AG10803 (cell line): ENCODE results near the gene RBM34.
"Not testable (repeated sequence)": the region's sequence is repeated elsewhere in the genome, so short reads cannot be mapped to it uniquely, and the experiment has no call there.

Source experiments
- DNase-seq: peaks from one replicate; pipeline ENCODE4 v3.0.0; 2010; ENCODE audit warnings: low read depth
- H3K4me3 ChIP-seq: 2 replicates; pipeline ENCODE4 v1.5.1; 2011; ENCODE audit warnings: mild to moderate bottlenecking, low read length, control low read depth
- TF ChIP-seq, protein P1 (sequence below): conservative IDR thresholded peaks from 2 replicates; pipeline ENCODE4 v1.5.1; 2011; ENCODE audit warnings: mild to moderate bottlenecking, low read length, control low read depth, inconsistent platforms

RBM34 gene

GRCh38 chr1:235098991-235099390, 62.1 kb downstream of the RBM34 start:
- TF ChIP-seq, protein P1, sequence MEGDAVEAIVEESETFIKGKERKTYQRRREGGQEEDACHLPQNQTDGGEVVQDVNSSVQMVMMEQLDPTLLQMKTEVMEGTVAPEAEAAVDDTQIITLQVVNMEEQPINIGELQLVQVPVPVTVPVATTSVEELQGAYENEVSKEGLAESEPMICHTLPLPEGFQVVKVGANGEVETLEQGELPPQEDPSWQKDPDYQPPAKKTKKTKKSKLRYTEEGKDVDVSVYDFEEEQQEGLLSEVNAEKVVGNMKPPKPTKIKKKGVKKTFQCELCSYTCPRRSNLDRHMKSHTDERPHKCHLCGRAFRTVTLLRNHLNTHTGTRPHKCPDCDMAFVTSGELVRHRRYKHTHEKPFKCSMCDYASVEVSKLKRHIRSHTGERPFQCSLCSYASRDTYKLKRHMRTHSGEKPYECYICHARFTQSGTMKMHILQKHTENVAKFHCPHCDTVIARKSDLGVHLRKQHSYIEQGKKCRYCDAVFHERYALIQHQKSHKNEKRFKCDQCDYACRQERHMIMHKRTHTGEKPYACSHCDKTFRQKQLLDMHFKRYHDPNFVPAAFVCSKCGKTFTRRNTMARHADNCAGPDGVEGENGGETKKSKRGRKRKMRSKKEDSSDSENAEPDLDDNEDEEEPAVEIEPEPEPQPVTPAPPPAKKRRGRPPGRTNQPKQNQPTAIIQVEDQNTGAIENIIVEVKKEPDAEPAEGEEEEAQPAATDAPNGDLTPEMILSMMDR = no peak
- no peak for DNase-seq
- H3K4me3 ChIP-seq = no peak overlapping the region

- TF ChIP-seq, protein P1 = no peak
- H3K4me3 ChIP-seq = no peak overlapping the region
- no peak for DNase-seq
Measured at GRCh38 chr1:235098547-235098946, 62.5 kb downstream of the RBM34 start.

- not testable (repeated sequence) for DNase-seq, H3K4me3 ChIP-seq
Measured at GRCh38 chr1:235097501-235097900, 63.5 kb downstream of the RBM34 start.

GRCh38 chr1:235095938-235096562, 65.0 kb downstream of the RBM34 start:
- H3K4me3 ChIP-seq = no peak overlapping the region
- DNase-seq = no peak
- TF ChIP-seq, protein P1 = no peak

DNA sequence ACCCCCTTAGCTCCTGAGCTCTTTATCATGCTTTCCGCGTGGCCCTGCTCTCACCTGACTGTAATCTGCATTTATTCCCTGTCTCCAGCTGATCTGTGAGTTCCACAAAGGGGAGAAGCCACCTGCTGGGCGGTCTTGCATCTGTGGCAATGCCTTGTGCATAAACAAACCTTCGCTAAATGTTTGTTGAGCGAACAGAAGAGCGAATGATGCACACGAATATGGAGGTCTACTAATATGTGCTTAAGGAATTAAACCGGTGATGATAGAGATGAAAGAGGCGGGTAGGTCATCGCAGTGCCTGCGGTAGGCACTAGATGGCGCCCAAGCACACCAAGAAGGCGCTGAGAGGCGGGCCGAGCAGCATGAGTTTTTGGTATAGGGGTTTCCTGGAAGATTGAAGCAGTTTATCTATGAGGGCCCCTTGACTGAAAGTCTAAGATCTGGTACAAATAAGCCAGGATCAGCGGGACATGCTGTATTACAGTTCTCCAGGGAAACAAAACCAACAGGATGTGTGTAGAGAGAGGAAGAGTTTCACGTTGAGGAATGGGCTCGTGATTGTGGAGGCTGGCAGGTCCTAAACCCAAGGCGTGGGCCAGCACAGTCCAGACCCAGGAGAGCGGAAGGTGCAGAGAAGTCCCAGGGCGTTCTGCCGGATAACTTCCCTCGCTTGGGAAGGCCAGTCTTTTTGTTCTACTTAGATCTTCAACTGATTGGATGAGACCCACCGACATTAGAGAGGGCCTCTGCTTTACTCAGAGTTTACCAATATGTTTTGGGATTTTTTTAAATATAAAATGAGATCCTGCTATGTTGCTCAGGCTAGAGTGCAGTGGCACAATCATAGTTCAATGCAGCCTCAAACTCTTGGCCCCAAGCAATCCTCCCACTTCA, 67.1 kb downstream of the RBM34 start:
- TF ChIP-seq, protein P1 = peak; percentile 87
- peak overlapping the region; percentile 24 for H3K4me3 ChIP-seq
- DNase-seq = peak; percentile 49

DNA sequence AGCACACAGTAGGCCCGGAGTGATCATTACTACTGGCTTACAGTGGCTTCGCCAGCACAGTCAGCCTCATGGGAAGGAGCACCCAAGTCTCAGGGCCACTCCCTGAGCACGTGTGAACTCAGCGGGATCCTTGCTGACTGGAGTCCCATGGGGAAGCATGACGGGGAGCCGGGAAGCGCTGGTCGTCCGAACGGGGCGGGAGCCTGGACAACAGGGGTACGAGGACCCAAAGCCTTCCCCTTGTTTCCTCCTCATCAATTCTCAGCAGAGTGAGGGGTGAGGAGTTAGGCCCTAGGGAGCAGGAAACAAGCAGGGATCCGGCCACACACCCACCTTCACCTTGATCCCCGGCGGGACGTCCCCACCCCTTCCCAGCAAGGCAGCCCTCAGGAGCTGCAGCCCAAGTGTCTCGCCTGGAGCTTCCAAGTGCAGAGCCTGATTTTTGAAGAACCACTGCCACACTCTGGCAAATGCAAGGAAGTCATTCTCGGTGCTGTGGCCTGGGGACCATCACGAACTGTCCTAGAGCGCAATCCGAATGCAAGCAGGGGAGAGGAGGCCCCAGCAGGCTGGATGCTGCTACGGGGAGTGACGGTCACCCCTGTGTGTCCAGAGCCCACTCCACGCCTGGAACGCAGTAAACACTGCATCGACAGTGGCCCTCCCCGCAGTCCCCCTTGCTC, 67.9 kb downstream of the RBM34 start:
- H3K4me3 ChIP-seq = peak overlapping the region; percentile 24
- DNase-seq = peak; percentile 80
- TF ChIP-seq, protein P1 = peak; percentile 61

GRCh38 chr1:235092415-235092814, 68.6 kb downstream of the RBM34 start:
- not testable (repeated sequence) for DNase-seq, H3K4me3 ChIP-seq

DNA sequence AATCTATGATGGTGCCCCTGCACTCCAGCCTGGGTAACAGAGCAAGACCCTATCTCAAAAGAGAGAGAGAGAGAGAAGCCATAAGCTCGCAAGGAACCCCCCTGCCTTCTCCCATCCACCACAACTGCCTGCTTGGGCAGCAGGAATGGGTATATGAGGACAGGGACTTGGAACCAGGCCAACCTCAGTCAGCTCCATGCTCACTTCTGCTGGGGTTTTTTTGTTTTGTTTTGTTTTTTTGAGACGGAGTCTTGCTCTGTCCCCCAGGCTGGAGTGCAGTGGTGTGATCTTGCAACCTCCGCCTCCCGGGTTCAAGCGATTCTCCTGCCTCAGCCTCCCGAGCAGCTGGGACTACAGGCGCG, 69.0 kb downstream of the RBM34 start:
- DNase-seq, H3K4me3 ChIP-seq: not testable (repeated sequence)

DNA sequence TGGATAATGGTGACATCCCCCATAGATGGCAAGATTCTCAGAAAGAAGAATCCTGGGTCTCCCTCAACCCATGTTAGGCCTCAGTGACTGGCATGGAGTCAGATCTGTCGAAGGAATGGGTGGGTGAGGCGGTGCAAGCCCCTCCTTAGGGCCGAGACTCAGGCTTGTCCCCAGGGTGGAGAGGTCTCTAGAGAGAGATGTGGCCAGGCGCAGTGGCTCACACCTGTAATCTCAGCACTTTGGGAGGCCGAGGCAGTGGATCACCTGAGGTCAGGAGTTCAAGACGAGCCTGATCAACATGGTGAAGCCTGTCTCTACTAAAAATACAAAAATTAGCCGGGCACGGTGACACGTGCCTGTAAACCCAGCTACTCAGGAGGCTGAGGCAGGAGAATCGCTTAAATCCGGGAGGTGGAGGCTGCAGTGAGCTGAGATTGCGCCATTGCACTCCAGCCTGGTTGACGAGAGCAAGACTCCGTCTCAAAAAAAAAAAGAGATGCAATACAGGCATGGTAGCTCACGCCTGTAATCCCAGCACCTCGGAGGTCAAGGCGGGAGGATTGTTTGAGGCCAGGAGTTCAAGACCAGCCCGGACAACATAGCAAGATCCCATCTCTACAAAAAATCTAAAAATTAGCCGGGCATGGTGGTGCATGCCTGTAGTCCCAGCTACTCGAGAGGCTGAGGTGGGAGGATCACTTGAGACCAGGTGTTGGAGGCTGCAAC, 69.6 kb downstream of the RBM34 start:
- H3K4me3 ChIP-seq, DNase-seq: not testable (repeated sequence)
